Measurements from ENCODE around the gene EPHB4. TPM values are rescaled to one million over a fixed set of nuclear protein-coding genes. Genes with fewer than 3 reads are reported as not detected.

Gene EPHB4
- total and polyA plus RNA-seq, 2 of the 4 experiments (the other 2 are of a cell fraction) = 34.5 to 36.4 TPM

DNA sequence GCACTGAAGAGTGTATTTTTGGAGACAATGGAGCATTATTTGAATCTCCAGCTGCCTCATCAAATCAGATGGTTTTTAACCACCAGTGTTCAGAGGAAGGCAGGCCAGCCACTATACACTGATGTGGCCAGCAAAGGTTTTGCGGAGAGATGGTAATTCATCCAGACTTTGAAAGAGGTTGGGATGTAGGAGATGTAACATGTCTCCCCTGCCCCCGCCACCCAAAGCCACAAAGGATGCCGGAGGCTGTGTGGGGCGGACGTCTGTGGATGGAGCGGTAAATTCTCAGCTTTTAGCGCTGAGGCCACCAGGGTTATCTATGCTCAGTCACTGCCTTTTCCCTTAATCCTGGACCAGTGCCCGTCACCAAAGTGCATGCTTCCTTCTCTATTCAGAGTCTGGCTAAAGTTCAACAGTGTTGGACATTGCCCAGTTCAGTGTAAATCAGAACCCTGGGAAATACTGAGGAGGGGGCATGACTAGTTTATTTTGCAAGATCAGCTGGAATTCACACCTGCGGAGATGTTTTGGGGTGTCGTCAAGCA, 36.2 kb upstream of the EPHB4 start:
- Histone ChIP-seq H3K4me1 (ENCODE audit: control insufficient read depth, insufficient read depth, low read length) (peaks cover 13% of the 10 kb centered on the region), H3K36me3 (ENCODE audit: control insufficient read depth, insufficient read depth, low read length) (peaks cover 30% of the 10 kb centered on the region), H3K4ac (ENCODE audit: low read depth, low read length) (no peak overlapping the region), H3K27me3 (ENCODE audit: control insufficient read depth, insufficient read depth, low read length) (no peaks in the 10 kb centered on the region), H3K9me1 (ENCODE audit: insufficient read depth, low read length) (peaks cover 4% of the 10 kb centered on the region; the same call in 1 of the 2 replicates), H2AK5ac (ENCODE audit: low read depth, low read length) (no peak overlapping the region), H3K18ac (ENCODE audit: low read depth, low read length) (no peak overlapping the region), H2AFZ (replicated peaks; ENCODE audit: low read length, poor library complexity) (no peak overlapping the region), H4K20me1 (ENCODE audit: insufficient read depth, low read length) (peaks cover 3% of the 10 kb centered on the region; the same call in 1 of the 2 replicates), H3K4me2 (ENCODE audit: low read depth, low read length) (no peak overlapping the region), H3K14ac (replicated peaks; ENCODE audit: low read depth, low read length) (no peak overlapping the region), H2BK15ac (ENCODE audit: low read depth, low read length) (no peak overlapping the region), H4K5ac (ENCODE audit: low read depth, low read length) (no peak overlapping the region), H4K8ac (ENCODE audit: low read depth in 2 of 2, low read length in 2 of 2) (no peak overlapping the region), H2AK9ac (replicated peaks; ENCODE audit: low read depth, low read length, poor library complexity) (peak overlapping the region; percentile 5), H2BK120ac (ENCODE audit: low read depth, low read length) (no peak overlapping the region), H3K23ac (ENCODE audit: low read depth, low read length) (no peak overlapping the region), H3K9ac (ENCODE audit: low read depth, low read length) (no peak overlapping the region), H4K91ac (ENCODE audit: insufficient read depth, low read depth, low read length) (no peak overlapping the region), H3K56ac (ENCODE audit: extremely low read depth, insufficient read depth, low read length) (no peak overlapping the region), H2BK20ac (ENCODE audit: low read depth, low read length) (no peak overlapping the region), H3K4me3 (ENCODE audit: insufficient read depth, low read depth, low read length) (no peak overlapping the region), H3K79me1 (ENCODE audit: low read depth in 1 of 2, low read length in 2 of 2) (peaks cover 6 to 26% of the 10 kb centered on the region in 2 experiments), H3K27ac (ENCODE audit: insufficient read depth, low read length) (no peak overlapping the region), H2BK5ac (ENCODE audit: low read depth, low read length, poor library complexity, severe bottlenecking) (no peak overlapping the region), H3K9me3 (ENCODE audit: control insufficient read depth, insufficient read depth, low read length) (no peaks in the 10 kb centered on the region)
- ChIA-PET CTCF (no interaction called here), POLR2A (ENCODE audit: unreplicated experiment) (no interaction called here)
- in situ Hi-C loops (cut with MboI; ENCODE audit: low sequenced_read_pairs) = loop anchor here (25.0 kb wide), 2 partner anchors 276 to 401 kb away; partner anchors contain the start of genes FBXO24, LRCH4 and SPACDR
- ATAC-seq (ENCODE audit: low read depth) (no peak), DNase-seq (peak; percentile 34)
- dilution Hi-C loops (cut with HindIII; ENCODE audit: low sequenced_read_pairs, unreplicated experiment) = no loop called here
- no TSS peak for BruUV-seq (replicated peaks)
- intact Hi-C loops (cut with micrococcal nuclease) = no loop called here
- no peak for TF ChIP-seq CEBPB (IDR thresholded peaks at IDR 0.05; ENCODE audit: low read depth, low read length)
- TF ChIP-seq MAFK (IDR thresholded peaks at IDR 0.05; ENCODE audit: low read depth, low read length) = peak; percentile 58
- no peak for TF ChIP-seq ELK1 (IDR thresholded peaks at IDR 0.05; ENCODE audit: borderline replicate concordance, low read depth, low read length)
- no CpG with 5 or more reads among the region's 10 CpGs for WGBS, 2 experiments (ENCODE audit: extremely low coverage in 2 of 2, insufficient read length in 1 of 2)

Data from IMR-90 (cell line).